ENCODE results near the gene SEC14L2. TPM values are rescaled to one million over a fixed set of nuclear protein-coding genes. Genes with fewer than 3 reads are reported as not detected.

The SEC14L2 gene
- total and polyA plus RNA-seq, 10 of the 15 experiments (the other 5 are each of a cell fraction or from before 2014, with no cell fraction given): 0.08 to 4.0 (median 0.48) TPM

DNA sequence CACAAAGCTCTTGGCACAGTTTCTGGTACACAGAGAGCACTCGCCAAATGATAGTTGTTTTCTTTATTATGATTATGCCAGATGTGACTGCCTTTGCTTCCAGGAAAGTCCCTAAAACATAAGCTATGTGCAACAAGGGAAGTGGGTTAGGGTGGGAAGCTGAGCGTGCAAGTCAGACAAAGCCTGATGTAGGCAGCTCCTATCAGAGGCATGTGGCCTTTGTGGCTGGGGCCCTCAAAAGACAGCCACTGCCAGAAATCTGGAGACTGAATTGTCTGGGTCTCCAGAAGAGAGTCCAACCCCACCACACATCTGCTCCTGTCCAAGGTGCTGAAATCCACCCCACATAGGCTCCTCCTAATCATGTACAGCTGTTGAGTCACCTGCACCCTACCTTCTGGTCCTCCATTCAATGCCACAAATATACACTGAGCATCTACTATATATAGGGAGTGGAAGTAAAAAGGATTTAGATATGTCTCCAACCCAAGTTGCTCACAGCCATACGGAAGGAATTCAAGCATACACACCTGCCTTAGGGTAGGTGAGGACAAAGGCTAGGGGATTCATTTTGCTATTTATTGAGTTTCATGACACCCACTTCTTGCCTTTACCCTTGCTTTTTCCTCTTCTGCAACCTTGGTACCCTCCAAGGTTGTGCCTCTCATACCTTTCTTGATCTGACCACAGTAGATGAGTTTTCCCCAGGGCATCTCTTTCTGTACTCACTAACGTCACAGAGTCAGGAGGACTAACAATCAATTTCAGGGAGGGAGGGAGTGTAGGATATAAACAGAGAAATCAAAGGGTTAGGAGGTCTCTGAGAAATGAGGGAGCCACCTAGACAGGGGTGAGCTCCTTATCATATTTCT, 62.6 kb downstream of the SEC14L2 start:
- in situ Hi-C loops (cut with MboI): no loop called here
- Histone ChIP-seq H2AFZ (ENCODE audit: control insufficient read depth, low read depth, low read length) (no peak overlapping the region), H3K27me3 (replicated peaks in 1 of 2; ENCODE audit: control insufficient read depth in 2 of 2, insufficient read depth in 2 of 2, low read length in 1 of 2) (no peaks in the 10 kb centered on the region; a peak in 1 of 4 replicates), H3K79me2 (ENCODE audit: control insufficient read depth, insufficient read depth, low read length) (no peaks in the 10 kb centered on the region), H3K36me3 (ENCODE audit: control insufficient read depth in 2 of 2, insufficient read depth in 2 of 2, low read length in 1 of 2) (no peaks in the 10 kb centered on the region), H4K20me1 (ENCODE audit: control insufficient read depth, insufficient read depth) (no peaks in the 10 kb centered on the region), H3K27ac (ENCODE audit: control insufficient read depth, insufficient read depth) (no peak overlapping the region), H3K4me2 (ENCODE audit: control insufficient read depth, insufficient read depth) (no peak overlapping the region), H3K9me3 (replicated peaks; ENCODE audit: control insufficient read depth, insufficient read depth, low read length) (no peaks in the 10 kb centered on the region), H3K9ac (ENCODE audit: control insufficient read depth, insufficient read depth, low read length) (no peak overlapping the region), H3K4me3 (no peak overlapping the region), H3K4me1 (ENCODE audit: control insufficient read depth, insufficient read depth, low read length) (no peaks in the 10 kb centered on the region; the same call in 1 of the 2 replicates)
- FAIRE-seq (peak; percentile 44), ATAC-seq (peak; percentile 44), DNase-seq (ENCODE audit: low read depth, low spot score) (no peak)
- ChIA-PET CTCF (interaction anchor here (1.2 to 1.5 kb wide), 2 partner anchors 14 to 16 kb away, joined by 3 to 4 read pairs; no protein-coding TSS in a partner anchor), SMC1A (ENCODE audit: uncharacterized antibody, unreplicated experiment) (no interaction called here), POLR2A (interaction anchor here (0.6 to 1.1 kb wide), 2 partner anchors 23 to 128 kb away, joined by 3 read pairs; no protein-coding TSS in a partner anchor), RAD21 (ENCODE audit: unreplicated experiment) (no interaction called here)
- WGBS (ENCODE audit: insufficient coverage, insufficient replicate concordance, low lambda C conversion rate, missing lambda C conversion rate): 23% methylated on average over 4 of the region's 4 CpGs
- no TSS peak for BruUV-seq (replicated peaks)
- intact Hi-C loops (cut with micrococcal nuclease; ENCODE audit: unreplicated experiment): no loop called here
- no peak for TF ChIP-seq ASH2L (IDR thresholded peaks at IDR 0.05; ENCODE audit: borderline replicate concordance, low read depth)
- no peak for TF ChIP-seq NFIC (IDR thresholded peaks at IDR 0.05; ENCODE audit: low read depth, low read length)
- TF ChIP-seq RUNX3 (IDR thresholded peaks at IDR 0.05; ENCODE audit: low read length): 0 out of 2 replicates have a peak, but pooled peaks have one; percentile 18
- TF ChIP-seq, protein P1, sequence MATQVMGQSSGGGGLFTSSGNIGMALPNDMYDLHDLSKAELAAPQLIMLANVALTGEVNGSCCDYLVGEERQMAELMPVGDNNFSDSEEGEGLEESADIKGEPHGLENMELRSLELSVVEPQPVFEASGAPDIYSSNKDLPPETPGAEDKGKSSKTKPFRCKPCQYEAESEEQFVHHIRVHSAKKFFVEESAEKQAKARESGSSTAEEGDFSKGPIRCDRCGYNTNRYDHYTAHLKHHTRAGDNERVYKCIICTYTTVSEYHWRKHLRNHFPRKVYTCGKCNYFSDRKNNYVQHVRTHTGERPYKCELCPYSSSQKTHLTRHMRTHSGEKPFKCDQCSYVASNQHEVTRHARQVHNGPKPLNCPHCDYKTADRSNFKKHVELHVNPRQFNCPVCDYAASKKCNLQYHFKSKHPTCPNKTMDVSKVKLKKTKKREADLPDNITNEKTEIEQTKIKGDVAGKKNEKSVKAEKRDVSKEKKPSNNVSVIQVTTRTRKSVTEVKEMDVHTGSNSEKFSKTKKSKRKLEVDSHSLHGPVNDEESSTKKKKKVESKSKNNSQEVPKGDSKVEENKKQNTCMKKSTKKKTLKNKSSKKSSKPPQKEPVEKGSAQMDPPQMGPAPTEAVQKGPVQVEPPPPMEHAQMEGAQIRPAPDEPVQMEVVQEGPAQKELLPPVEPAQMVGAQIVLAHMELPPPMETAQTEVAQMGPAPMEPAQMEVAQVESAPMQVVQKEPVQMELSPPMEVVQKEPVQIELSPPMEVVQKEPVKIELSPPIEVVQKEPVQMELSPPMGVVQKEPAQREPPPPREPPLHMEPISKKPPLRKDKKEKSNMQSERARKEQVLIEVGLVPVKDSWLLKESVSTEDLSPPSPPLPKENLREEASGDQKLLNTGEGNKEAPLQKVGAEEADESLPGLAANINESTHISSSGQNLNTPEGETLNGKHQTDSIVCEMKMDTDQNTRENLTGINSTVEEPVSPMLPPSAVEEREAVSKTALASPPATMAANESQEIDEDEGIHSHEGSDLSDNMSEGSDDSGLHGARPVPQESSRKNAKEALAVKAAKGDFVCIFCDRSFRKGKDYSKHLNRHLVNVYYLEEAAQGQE (IDR thresholded peaks at IDR 0.05; ENCODE audit: low read depth, low read length): peak; percentile 93
- no peak for TF ChIP-seq SMARCA5 (IDR thresholded peaks at IDR 0.05)
- no peak for TF ChIP-seq PAX8 (IDR thresholded peaks at IDR 0.05)
- no peak for TF ChIP-seq ZZZ3 (IDR thresholded peaks at IDR 0.05; ENCODE audit: control insufficient read depth, insufficient read length, low read depth)
- TF ChIP-seq ZNF217 (IDR thresholded peaks at IDR 0.05): no peak
- no peak for TF ChIP-seq EP300 (IDR thresholded peaks at IDR 0.05; ENCODE audit: borderline replicate concordance in 1 of 2, control insufficient read depth in 1 of 2, low read depth in 2 of 2, low read length in 2 of 2)
- TF ChIP-seq SUPT20H (IDR thresholded peaks at IDR 0.05; ENCODE audit: borderline replicate concordance, control insufficient read depth, low read depth, low read length): no peak
- TF ChIP-seq NFYB (IDR thresholded peaks at IDR 0.05; ENCODE audit: insufficient read depth, low read depth, low read length): 0 out of 2 replicates have a peak, but pooled peaks have one; percentile 12
- no peak for TF ChIP-seq EZH2 (IDR thresholded peaks at IDR 0.05; ENCODE audit: borderline replicate concordance, control insufficient read depth, low read depth, low read length)
- TF ChIP-seq KLF5 (IDR thresholded peaks at IDR 0.05; ENCODE audit: partially characterized antibody): no peak
- TF ChIP-seq, protein P2, sequence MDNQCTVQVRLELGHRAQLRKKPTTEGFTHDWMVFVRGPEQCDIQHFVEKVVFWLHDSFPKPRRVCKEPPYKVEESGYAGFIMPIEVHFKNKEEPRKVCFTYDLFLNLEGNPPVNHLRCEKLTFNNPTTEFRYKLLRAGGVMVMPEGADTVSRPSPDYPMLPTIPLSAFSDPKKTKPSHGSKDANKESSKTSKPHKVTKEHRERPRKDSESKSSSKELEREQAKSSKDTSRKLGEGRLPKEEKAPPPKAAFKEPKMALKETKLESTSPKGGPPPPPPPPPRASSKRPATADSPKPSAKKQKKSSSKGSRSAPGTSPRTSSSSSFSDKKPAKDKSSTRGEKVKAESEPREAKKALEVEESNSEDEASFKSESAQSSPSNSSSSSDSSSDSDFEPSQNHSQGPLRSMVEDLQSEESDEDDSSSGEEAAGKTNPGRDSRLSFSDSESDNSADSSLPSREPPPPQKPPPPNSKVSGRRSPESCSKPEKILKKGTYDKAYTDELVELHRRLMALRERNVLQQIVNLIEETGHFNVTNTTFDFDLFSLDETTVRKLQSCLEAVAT (IDR thresholded peaks at IDR 0.05): no peak
- no peak for TF ChIP-seq MEF2A (IDR thresholded peaks at IDR 0.05; ENCODE audit: insufficient read depth, low read depth, low read length)
- TF ChIP-seq IRF4 (IDR thresholded peaks at IDR 0.05; ENCODE audit: low read depth, low read length): no peak
- TF ChIP-seq ATF7 (IDR thresholded peaks at IDR 0.05; ENCODE audit: low read depth): no peak

All from GM12878 (cell line).